Activated CD8-positive, alpha-beta memory T cell treated with anti-CD3 and anti-CD28 coated beads, Interleukin-2, amount 50 U/mL, for 1 hour (primary cell): ENCODE results near the gene PPP2R5A.

Experiments
- DNase-seq: peaks from one replicate; pipeline ENCODE4 v3.0.0-alpha.2; 2020; ENCODE audit errors: extremely low read depth

Gene PPP2R5A

GRCh38 chr1:212284744-212285684 is at the start of gene PPP2R5A:
Gene PPP2R5A, plus strand, starts transcription at chr1:212285410. Its CDS starts 701 bp downstream, at chr1:212286111.
- DNase-seq = peak; percentile 94

DNA sequence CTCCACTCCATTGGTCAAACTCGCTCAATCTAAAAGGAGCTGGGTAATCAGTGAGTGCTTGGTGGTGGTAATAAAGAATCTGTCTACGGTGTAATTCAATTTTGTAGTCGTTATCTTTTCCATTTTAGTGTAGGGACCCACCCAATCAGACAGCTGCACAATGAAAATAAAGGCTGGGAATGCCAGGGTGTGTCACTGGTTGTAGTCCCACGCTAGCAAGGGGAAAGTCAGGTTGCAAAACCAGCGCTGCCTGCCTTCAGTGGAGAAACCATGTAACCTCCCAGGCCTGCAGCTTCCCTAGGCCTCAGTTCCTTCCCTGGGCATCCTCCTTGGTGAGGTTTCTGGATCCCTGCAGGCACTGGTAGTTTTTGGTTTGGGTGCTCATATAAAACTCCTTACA is 49.4 kb upstream of the PPP2R5A start:
- DNase-seq = no peak

DNA sequence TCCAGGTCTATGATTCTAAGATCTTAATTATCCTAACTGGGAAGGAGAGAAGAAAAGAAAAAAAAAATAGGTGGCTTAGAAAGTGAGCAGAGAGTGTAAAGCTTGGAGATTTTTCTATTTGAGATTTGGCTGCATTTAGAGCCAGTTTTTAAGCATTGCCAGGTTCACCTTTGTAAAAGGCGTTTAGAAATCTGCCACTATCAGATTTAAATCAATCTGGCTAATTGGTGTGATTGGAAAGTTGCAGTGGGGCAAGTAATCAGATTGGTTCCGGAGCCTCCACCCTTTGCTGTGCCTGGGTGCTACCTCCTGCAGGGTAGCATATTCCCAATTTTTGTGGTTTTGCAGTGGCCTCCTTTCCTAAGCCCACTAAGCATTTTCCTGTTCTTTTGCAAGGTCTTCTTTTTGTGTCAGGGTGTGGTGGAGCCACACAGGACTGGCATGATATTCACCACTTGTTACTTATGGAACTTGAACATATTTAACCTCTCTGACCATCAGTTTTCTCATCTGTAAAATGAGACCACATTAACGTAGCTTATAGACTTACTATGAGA is 48.5 kb upstream of the PPP2R5A start:
- no peak for DNase-seq

GRCh38 chr1:212237651-212238050 is 47.6 kb upstream of the PPP2R5A start:
- no peak for DNase-seq

DNA sequence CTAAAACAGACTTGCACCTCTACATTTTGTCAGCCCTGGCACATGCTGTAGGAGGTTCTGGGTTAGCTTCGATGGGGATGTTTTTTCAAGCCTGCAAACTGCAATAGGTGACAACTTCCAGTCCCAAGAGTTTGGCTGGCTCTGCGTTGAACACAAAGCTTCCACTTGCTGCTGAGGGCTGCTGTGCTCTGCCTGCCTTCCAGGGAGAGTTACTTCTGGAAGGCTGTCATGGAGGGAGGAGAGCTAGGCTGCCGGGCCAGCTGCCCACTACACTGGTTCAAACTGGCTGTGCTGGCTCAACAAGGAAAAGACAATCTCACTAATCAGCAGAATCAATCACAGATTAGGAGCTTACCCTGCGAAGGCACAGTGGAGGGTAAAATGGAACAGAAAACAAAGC is 46.7 kb upstream of the PPP2R5A start:
- no peak for DNase-seq

GRCh38 chr1:212241501-212241900 is 43.7 kb upstream of the PPP2R5A start:
- DNase-seq = no peak

GRCh38 chr1:212241957-212242287 is 43.3 kb upstream of the PPP2R5A start:
- DNase-seq = no peak

DNA sequence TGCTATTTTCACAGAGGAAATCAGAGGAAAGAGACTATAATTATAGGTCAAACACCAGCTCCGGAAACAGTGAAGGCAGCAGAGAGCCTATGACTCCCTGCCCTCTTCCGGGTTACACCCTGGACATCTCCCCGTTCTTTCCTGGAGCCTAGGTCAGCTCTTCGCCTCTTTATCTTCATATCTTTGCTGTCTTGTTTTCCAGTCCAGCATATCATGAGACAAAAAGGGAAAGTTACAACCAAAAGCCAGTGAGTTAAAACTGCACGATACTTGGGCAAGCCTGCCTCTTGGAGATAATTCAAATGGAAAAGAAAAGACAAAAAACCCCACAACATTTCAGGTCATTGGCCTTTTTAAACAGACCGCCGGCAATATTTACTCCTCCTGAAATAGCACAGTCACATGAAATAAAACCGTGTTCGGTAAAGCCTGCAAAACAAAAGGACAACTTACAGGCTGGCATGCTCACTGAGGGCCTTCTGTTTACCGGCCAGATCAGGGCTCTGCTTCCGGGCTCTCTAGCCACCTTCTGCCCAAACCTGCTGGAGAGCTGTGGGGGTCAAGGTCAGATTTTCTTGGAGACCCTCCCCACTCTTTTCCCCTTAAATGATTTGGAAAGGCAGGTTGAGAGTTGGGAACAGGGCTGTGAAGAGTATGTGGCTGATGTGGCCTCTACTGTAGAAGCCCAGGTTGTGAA is 42.8 kb upstream of the PPP2R5A start:
- DNase-seq = no peak

DNA sequence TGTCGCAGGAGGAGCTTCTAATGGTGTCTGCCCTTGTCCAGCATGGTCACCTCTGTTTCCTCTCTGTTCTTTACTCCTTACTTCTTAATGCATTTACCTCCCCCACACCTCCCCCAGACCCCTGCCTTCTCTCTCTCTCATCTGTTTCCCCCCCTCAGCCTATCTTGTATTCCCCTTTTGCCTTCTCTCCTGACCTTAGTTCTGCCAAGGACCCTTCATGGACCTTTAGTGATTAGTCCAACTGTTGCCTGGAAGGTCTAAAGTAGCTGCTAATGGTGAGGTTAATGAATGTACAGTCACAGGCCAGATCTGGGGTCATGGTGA is 42.3 kb upstream of the PPP2R5A start:
- no peak for DNase-seq

DNA sequence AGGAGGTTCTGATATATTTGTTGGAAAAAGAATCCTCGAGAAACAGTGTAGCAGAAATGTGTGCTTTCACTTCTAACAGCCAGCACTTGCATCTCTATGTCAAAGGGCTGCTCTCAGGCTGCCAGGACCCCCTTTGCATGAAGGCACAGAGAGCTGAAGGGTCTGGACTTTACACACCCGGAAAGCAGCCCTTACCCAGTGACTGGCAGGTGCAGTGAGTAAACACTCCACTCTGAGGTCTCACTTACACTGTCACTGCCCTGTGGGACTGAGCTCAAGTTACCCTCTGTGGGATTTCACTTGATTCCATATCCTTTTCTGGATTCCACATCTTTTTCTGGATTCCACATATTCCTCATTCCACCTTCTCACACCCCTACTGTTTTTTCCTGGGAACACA is 40.8 kb upstream of the PPP2R5A start:
- DNase-seq = no peak

DNA sequence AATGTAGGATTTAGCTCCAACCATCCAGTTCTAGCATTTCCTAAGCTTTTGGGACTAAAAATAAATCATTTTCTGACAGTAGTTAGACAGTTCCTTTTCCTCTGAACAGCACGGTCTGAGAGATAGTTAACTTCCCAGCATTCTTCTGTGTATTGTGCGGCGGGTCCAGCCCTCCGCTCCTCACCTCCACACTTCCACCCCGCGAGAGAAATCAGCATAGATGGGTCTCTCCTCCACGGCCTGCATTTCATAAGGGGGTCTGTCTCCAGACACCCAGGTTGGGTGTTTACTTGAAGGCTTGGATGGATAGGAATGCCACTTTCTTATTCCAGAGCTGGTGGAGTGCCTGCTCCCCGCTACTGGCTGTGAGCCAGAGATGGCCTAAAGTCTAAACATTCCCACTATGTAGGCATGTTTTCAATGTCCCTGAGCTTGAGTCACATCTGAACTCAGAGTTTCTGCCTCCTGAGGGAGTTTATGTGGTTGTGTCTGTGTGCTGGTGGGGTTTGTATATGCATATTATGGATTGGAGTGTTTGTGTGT is 38.0 kb upstream of the PPP2R5A start:
- DNase-seq = no peak

DNA sequence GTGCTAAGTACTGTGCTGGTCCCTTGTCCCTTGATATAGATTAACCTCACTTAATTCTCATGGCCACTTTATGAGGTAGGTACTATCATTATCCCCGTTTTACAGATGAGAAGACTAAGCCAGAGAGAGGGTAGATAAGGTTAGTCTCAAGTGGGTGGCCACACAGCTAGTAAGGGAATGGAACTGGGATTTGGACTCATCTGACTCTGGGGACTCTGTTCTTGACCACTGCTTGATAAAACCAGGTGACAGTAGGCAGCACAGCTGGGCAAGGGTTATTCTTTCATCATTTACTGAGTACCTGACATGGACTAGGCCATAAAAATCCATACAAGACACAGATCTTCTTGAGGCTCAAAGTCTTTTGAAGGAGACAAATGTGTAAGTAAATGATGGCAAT is 37.2 kb upstream of the PPP2R5A start:
- no peak for DNase-seq

DNA sequence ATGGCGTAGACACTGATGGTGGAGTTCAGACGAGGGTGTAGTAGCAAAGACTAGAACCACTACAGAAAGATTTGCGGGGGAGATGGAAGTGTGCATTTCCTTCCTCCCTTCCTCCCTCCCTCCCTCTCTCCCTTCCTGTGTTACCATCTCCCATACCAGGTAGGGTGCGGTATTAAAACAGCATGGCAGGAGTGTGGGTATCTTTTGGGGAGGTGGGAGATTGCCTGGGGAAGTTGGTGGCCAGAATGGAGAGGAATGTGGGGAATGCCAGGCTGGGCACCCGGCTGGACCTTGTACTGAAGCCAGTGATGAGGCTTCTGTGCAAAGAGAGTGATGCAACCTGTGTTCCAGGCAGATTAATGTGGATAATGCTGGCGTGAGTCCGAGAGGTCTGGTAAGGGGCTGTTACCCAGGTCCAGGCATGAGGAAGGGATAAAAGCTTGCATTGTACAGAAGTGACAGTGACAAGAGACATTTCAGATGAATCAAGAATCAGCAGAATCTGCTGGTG is 30.3 kb upstream of the PPP2R5A start:
- no peak for DNase-seq

DNA sequence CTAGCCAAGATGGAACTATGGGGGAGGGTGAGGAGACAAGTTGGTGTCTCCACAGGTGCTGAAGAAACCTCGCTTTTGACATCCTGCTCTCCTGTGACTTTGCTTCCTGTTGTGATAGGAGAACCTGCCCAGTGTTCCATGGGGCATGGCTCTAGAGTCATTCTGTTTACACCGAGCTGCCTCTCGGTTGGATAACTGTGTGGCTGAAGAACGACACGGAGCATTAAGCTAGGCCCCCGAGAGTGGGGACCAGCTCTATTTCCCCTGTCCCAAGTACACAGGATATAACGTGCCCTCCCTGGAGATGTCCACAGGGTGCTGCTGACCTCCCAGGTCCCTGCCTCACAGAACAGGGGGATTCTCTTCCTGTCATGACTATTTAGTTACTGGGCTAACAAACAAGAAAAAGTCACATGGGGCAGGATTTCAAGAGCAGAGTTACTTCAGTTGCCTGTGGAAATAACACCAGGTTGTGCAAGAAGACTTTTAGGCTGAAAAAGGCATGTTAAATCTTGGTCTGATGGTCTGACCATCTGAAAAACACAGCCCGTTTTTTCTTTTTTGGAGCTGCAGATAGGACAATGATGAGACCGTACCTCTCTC is 29.4 kb upstream of the PPP2R5A start:
- no peak for DNase-seq

DNA sequence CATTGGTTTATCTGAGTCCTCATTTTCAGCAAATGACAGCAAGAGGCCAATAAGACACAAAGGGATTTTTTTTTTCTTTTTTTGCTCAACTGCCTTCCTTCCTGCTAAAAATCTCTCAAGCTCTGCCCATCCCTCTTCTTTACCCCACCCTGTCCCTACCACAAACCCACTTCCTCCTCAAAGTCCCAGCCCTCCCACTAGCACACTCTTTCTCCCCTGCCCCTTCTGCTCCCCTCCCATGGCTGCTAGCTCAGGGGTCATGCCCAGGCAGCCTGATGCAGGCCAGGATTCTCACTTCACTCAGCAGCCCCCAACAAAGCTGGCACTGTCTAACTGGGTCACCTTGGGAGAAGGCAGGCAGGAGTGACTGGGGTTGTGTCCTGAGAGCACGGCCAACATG is 28.8 kb upstream of the PPP2R5A start:
- DNase-seq = peak; percentile 4

DNA sequence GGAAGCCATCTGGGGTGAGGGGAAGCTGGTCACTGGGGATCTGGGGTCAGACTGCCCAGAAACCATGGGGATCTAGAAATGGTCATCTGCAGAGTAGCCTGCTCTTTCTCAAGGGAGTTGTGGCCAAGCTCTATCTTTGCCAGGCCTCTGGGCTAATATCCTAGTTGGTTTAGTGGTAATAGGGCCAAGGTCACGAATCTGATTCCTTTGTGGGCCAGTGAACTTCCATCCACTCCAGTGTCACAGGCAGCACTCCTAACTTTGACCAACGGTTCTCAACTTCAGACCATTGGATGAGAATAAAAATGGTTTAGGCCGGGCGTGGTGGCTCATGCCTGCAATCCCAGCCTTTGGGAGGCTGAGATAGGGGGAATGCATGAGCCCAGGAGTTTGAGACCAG is 28.1 kb upstream of the PPP2R5A start:
- DNase-seq = no peak

GRCh38 chr1:212259693-212260480 is 25.3 kb upstream of the PPP2R5A start:
- no peak for DNase-seq

GRCh38 chr1:212260557-212261355 is 24.5 kb upstream of the PPP2R5A start:
- no peak for DNase-seq

- DNase-seq = no peak
Observed at GRCh38 chr1:212261361-212261929, 23.8 kb upstream of the PPP2R5A start.

DNA sequence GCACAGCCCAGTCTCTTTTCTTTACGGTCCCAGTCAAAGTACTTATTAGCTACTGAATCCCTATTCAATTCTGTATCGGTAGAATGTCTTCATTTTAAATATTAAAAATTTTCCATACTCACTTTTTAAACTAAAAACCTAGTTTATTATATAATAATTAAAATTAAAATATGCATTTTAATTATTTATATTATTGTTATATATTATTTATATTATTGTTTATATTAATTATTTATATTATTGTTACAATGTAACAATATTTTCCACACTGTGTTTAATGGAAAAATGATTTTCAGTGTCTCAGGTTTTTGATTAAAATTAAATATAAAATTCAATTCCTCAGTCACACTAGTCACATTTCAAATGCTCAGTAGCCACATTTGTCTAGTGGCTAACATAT is 18.2 kb upstream of the PPP2R5A start:
- DNase-seq = no peak
